NCI-H1417 treated with DMSO at 0.1 percent for 48 hours (cell line): ENCODE results near the gene POLR1E.
"Not testable (repeated sequence)": the region's sequence is repeated elsewhere in the genome, so short reads cannot be mapped to it uniquely, and the experiment has no call there.

Experiments
- DNase-seq: peaks from one replicate; lab custom pipeline; 2025; lab: John Stamatoyannopoulos, UW

Gene POLR1E

DNA sequence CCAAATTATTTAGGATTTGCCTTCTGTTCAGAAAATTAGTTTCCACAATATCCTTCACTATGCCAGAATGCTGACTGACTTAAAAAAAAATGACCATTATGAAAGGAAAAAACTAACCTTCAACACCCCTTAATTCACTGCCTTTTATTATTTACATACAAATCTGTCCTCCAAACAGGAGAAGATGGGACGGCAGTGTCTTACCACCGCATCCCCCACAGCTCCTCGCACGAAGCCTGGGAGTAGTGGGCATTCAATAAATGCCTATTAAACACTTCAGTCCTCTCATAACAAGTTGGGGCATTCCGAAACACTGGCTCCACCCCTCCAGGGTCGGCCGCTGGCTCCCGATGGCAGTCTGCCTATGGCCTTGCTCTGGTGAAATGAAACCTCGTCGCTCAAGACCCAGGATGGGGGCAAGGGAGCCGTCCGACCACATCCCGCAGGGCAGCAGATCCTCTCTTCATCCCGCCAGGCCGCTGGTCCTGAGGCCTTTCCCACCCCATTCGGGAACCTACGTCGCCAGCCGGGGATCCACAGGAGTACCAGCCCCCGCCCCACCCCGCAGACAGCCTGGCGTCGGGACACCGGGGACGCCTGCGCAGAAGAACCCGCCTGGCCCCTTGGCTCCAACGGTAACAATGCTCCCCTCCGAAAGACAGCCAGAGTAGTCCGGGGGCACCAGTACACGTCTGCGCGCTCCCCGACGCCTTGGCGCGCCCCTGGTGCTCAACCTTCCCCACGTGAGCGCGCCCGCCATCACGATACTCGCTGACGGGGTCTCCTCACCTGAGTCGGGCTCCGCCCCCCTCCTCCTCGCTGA is 21.1 kb upstream of the POLR1E start:
- no peak for DNase-seq

DNA sequence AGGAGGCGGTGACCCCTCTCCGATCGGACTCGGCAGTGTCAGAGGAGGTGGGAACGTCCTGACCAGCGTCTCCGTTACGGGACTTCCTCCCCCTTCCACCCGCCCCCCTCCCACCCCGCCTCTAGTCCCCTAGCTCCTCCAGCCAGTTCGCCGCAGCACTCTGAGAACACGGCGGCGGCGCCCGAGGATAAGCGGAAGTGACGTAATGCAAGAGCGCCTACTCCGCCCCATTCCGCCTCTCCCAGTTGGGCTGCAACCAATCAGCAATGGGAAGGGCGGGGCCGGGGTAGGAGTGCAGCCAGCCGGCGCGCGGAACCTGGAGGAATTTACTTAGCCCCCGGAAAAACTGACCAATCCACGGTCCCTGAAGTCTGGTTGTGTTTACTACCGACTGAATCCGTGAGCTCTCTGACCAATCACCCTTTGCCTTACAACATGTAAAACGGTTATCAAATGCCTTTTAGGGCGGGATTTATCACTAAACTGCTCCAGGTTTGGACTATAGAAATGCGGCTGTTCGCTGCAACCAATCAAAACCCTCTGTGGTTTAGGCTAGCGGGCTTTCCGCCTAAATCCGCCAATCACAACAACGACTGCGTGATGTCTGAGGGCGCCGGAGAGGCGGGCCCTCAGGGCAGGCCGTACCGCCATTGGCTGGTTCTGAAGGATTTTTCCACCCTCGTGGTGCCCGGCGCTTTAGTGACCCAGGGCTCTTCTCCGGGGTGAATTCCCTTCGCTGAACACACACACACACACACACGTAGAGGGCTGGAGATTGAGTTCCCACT is 20.3 kb upstream of the POLR1E start, which contains the start of gene ZBTB5:
ZBTB5 (minus strand) TSS at position 202 of the 788 bp plus-strand sequence. CDS start 22,899 bp downstream, outside the sequence.
- peak; percentile 94 for DNase-seq

DNA sequence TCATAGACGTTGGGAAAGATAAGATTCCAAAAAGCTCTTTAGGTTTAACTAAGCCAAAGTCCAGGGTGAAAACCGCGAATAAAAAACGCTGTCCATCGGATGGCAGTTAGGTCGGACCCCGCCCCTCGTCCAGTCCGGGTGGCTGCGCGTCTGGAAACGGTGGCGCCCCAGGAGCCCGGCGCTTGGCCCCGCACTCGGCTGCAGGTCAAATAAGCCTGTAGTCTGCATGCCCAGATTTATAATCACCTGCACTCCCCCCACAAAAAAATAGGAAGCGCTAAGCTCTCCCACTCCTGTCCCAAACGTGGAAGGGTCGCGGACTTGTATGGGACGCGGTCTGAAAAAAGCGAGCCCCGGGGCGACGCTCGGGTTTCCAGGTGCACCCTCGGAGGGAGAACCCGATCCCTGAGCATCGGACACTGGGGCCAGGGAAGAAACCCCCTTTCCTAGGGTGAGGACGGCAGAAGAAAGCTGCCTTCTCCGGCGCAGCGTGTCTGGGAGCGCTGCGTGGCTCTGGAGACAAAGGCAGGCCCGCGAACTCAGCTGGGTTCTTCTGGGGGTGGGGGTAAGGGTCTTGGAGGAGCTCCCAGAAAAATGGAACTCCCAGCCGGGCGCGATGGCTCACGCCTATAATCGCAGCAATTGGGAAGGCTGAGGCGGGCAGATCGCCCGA is 19.6 kb upstream of the POLR1E start:
- DNase-seq: no peak

DNA sequence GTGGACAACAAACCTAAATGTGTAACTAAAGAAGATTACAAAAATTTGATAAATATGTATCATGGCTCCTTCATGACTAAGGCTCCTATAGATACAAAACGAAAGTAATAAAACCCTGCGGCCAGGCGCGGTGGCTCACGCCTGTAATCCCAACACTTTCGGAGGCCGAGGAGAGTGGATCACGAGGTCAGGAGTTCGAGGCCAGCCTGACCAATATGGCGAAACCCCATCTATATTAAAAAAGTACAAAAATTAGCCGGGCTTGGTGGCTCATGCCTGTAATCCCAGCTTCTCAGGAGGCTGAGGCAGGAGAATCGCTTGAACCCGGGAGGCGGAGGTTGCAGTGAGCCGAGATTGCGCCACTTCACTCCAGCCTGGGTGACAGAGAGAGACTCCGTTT is 18.2 kb upstream of the POLR1E start:
- DNase-seq: not testable (repeated sequence)

DNA sequence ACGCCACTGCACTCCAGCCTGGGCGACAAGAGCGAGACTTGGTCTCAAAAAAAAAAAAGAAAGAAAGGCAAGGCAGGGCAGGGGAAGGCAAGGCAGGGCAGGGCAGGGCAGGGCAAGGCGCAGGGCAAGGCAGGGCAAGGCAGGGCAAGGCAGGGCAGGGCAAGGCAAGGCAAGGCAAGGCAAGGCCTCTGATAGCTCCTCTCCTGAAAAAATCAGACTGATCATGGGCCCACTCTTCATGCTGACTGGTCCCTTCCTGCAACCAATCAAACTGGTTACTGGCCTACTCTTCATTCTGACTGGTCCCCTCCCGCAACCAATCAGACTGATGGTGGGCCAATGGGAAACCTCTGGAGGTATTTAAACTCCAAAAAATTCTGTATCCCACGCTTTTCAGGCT is 17.1 kb upstream of the POLR1E start:
- no peak for DNase-seq

DNA sequence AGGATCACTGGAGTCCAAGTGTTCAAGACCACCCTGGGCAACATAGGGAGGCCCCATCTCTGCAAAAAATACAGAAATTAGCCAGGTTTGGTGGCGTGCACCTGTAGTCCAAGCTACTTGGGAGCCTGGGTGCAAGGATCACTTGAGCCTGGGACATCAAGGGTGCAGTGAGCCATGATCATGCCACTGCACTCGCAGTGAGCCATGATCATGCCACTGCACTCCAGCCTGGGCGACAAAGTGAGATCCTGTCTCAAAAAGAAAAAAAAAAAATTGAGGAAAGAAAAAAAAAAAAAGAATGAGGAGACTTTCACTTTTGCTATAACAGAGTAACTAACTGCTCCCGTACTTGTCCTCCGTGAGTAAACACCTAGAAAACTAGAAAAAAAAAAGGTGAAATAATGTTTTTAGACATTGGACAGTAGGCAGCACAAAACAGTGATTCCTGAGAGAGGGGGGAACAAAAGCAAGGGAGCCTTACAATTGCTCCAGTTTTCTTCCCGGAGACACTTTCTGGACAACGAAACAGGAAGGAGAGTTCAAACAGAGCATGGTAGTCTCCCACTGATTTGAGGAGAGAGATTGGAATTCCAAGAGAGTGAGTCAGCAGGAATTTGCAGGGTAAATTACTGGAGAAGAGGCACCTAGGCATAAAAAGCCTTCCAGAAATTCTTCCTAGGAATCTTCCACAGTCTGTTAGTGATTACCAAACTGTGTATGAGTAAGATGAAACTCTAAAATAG is 13.6 kb upstream of the POLR1E start:
- no peak for DNase-seq

DNA sequence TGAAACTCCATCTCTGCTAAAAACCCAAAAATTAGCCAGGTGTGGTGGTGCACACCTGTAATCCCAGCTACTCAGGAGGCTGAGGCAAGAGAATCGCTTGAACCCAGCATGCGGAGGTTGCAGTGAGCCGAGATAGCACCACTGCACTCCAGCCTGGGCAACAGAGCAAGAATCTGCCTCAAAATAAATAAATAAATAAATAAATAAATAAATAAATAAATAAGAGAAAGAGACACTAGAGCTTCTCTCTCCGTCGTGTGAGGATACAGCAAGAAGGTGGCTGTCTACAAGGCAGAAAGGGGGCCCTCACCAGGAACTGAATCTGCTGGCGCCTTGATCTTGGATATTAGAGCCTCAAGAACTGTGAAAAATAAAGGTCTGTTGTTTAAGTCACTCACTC is 11.8 kb upstream of the POLR1E start:
- not testable (repeated sequence) for DNase-seq

DNA sequence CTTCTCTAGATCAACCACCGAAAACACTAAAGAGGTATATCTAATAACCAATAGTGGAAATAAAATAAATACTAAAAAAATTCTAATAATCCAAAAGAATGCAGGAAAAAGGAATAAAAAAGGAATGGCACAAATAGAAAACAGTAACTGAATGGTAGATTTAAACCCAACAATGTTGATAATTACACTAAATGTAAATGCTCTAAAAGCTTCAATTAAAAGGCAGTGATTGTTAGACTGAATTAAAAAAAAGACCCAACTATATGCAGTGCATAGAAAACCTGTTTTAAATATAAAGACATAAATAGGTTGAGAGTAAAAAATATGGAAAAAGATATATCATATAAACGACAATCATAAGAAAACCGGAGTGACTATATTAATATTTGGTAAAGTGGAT is 11.3 kb upstream of the POLR1E start:
- no peak for DNase-seq

DNA sequence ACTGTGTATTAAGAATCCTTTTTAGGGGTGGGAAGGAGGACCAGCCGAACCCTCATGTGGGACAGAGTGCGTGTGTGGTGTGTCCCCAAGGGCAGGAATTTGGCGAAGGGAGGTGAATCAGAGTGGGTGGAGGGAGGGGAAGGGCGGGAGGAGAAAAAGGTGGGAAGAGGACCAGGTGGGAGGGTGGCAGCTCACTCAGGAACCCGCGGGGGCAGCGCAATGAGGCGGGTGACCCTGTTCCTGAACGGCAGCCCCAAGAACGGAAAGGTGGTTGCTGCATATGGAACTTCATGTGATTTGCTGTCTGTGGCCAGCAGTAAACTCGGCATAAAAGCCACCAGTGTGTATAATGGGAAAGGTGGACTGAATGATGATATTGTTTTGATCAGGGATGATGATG is 8.8 kb upstream of the POLR1E start:
- no peak for DNase-seq

DNA sequence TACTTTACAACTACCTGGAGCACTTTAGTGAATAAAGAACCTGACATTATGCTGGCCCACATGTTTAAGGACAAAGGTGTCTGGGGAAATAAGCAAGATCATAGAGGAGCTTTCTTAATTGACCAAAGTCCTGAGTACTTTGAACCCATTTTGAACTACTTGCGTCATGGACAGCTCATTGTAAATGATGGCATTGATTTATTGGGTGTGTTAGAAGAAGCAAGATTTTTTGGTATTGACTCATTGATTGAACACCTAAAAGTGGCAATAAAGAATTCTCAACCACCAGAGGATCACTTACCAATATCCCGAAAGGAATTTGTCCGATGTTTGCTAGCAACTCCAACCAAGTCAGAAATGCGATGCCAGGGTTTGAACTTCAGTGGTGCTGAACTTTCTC is 8.3 kb upstream of the POLR1E start:
- DNase-seq: not testable (repeated sequence)

DNA sequence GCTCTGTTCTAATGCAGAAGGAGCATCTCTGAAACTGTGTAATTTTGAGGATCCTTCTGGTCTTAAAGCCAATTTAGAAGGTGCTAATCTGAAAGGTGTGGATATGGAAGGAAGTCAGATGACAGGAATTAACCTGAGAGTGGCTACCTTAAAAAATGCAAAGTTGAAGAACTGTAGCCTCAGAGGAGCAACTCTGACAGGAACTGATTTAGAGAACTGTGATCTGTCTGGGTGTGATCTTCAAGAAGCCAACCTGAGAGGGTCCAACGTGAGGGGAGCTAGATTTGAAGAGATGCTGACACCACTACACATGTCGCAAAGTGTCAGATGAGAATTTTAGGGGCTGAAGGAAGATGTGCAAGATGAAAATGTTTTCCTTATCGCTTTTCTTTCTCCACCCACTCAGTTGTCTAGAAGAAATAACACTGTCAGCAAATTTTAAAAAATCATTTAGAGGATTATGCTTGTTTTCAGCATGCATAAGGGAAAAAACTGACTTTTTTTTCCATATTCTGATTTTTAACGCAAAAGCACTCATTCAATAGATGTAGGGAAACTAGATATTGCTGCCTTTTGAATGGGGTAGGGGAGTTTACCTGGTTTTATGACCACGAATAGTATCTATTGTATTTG is 7.6 kb upstream of the POLR1E start:
- DNase-seq: not testable (repeated sequence)

DNA sequence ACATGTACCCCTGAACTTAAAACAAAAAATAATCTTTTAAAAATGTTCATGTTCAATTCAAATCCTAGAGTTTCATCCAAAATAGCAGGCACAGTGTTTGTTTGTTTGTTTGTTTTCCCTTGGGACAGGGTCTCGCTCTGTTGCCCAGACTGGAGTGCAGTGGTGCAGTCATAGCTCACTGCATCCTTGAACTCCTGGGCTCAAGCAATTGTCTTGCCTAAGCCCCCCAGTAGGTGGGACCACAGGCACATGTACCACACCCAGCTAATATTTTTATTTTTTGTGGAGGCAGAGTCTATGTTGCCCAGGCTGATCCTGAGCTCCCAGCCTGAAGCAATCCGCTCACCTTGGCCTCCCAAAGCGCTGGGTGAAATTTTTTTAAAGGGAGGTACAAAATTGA is 5.0 kb upstream of the POLR1E start:
- no peak for DNase-seq

DNA sequence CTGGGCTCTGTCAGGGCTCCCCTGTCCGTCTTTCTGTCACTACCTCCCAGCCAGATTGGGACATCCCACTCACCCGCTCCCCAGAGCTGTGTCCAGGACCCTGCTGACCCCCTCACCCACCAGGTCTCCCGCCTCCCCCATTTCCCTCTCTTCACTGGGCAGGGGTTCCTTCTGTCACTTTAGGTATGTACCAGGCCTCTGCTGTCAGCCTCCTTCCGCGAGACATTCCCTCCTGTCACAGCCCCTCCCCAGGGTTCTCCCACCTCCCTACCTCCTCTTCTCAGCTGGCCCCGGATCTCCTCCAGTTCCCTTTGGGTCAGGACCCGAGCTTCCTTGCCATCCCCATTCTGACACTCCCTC is 488 bp downstream of the POLR1E start:
- DNase-seq: no peak

DNA sequence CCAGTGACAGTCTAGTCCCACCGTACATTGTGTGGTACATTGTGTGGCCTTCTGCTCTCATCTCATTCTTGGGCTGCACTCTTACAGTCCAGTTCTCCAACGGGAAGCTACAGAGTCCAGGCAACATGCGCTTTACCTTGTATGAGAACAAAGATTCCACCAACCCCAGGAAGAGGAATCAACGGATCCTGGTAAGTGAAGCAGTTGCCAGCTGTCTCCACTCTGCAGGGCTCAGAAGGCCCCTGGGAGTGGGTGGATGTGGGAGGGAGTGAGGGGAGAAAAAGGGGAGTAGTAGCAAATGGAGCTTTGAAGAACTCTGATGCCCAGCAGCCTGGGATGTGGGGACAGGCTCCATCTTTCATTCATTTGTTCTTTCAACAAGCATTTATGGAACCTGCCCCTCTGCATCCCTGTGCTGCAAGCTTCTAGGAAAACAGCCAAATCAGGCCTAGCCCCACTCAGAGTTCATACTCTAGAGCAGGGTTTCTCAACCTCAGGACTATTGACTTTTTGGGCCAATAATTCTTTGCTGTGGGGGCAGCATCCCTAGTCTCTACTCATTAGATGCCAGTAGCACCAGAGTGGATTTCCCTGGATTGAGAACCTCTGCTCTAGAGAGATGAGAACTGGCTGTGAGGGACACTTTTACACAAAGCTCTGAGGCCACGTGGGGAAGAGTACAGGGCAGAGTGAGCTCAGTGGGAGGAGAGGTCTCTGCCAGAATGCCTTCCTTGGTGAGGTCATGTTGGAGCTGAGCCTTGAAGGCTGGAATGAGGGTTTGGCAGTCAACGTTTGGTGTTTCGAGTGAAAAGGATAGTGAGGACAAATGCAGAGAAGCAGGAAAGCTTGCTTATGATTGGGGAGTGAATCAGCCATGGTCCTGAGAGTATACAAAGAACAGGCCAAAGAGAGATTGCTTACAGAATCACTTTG is 1.1 kb downstream of the POLR1E start:
- DNase-seq: no peak

DNA sequence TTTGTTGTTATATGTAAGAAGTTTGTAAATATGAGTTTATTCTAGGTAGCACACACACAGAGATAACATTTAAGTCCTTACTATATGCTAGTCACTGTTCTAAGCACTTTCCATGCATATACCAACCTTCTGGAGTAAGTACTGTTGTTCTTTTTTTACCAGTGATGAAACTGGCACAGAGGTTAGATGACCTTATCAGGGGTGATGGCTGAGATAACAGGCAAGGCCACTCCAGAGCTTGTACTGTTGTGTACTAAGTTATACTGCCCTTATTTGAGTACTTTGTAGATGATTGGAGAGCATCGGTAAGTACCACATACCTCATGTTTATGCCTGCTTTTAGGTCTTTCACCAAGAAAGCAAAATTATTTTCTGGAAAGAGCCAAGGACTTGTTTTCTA is 6.2 kb downstream of the POLR1E start:
- DNase-seq: no peak

DNA sequence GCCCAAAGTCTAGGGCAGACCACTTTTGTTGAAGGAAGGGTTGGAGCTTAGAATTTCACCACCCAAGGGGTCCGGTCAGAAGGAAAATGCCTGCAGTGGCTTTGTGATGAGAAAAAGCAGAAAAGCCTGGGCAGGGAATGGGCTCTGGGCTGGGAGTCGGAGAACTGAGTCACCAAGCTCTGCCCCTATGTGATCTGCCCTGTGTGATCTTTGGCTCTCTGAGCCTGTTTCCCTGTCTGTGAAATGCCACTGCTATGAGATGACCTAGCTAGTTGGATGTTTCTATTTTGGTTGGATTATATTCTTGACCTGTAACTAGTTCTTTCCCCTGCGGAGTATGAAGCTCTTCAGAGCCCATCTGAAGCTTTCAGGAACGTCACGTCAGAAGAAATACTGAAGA is 9.8 kb downstream of the POLR1E start:
- DNase-seq: no peak

DNA sequence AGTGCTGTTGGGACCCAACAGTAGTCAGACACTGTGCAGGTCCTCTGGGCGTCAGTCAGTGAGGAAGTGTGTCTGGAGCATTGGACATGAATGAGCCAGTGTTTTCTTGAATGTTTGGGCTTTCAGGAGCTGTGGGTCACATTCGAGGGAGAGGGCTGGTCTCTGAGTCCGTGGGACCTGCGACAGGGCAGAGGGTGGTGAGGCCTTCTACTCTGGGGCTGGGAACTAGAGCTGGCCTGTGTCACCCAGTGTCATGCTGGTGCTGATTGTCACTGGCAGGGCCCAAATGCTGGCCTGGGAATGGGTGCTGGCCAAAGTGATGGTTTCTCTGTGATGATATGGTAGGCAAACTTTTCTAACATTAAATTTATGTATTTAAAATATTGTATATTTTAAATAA is 10.3 kb downstream of the POLR1E start:
- no peak for DNase-seq

DNA sequence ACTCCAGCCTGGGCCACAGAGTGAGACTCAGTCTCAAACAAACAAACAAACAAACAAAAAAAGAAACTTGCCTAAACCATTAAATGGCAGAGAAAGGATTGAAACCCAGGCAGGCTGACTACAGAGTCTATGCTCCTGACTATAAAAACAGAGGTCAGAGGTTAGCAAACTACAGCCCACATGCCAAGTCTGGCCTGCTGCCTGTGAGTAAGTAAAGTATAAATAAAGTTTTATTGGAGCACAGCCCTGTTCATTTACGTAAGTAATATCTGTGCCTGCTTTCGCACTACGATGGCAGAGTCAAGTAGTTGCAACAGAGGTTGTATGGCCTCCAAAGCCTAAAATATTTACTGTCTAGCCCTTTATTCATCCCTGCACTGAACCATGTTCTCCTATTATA is 11.6 kb downstream of the POLR1E start:
- DNase-seq: no peak

DNA sequence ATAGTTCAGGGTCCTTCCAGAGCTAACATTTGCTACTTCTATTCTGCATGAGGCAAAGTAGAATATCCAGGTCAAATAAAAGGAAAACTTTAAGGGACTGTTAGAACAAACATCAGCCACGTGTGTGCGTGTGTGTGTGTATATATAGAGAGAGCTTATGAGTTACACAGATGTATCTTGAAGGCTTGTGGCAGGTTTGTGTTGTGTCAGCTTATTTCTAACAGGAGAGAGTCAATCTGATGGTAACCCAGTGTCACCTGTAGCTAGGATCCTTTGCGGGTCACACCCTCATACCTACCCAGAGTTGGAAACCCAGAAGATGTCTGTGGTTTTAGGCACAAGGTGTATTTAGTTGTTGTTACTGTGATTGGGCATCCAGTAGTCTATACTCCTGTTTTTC is 12.7 kb downstream of the POLR1E start:
- no peak for DNase-seq

DNA sequence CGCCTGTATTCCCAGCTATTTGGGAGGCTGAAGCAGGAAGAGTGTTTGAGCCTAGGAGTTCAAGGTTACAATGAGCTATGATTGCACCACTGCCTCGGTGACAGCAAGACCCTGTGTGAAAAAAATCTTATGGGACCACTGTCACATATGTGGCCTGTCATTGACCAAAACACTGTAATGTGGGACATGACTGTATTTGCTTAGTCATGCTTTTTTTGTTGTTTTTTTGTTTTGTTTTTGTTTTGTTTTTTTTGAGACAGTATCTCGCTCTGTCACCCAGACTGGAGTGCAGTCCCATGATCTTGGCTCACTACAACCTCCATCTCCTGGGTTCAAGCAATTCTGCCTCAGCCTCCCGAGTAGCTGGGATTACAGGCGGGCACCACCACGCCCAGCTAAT is 13.5 kb downstream of the POLR1E start:
- no peak for DNase-seq
